H4 (cell line): Measurements from ENCODE around the gene LYPD1. TPM values are rescaled to one million over a fixed set of nuclear protein-coding genes. Genes with fewer than 3 reads are reported as not detected.

Experiments
- DNase-seq: peaks from one replicate; pipeline ENCODE4 v3.0.0-alpha.2; 2015; ENCODE audit warnings: low spot score
- total RNA-seq: library from RNA; depleted of rRNA; stranded (reverse); fragments of >200 nt; shearing (Covaris generic); gene quantifications from 2 replicates; pipeline ENCODE4 v1.2.3, GENCODE V29; 2014

Gene LYPD1
- total RNA-seq, 1 experiment from 2014 or later = 22.0 TPM

GRCh38 chr2:132668189-132668823 lies 1.7 kb downstream of the LYPD1 start:
- DNase-seq = no peak

DNA sequence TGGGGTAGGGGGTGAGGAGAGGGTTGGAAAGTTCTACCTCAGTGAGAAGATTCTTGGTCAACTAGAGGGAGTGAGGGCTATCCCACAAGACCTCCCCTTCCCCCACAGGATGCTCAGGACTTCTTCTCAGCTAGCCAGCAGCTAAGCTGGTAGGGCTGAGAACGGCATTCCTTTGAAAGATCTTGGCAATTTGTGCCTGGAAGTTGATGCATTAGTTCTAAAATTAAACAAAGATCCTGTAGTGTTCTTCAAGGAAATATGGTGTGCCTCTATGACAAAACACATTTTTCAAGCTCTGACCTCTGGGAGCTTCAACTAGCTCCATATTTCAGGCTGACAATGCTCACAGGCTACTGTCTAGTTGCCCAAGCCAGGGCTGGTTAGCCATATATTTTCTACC lies 2.3 kb downstream of the LYPD1 start:
- no peak for DNase-seq

DNA sequence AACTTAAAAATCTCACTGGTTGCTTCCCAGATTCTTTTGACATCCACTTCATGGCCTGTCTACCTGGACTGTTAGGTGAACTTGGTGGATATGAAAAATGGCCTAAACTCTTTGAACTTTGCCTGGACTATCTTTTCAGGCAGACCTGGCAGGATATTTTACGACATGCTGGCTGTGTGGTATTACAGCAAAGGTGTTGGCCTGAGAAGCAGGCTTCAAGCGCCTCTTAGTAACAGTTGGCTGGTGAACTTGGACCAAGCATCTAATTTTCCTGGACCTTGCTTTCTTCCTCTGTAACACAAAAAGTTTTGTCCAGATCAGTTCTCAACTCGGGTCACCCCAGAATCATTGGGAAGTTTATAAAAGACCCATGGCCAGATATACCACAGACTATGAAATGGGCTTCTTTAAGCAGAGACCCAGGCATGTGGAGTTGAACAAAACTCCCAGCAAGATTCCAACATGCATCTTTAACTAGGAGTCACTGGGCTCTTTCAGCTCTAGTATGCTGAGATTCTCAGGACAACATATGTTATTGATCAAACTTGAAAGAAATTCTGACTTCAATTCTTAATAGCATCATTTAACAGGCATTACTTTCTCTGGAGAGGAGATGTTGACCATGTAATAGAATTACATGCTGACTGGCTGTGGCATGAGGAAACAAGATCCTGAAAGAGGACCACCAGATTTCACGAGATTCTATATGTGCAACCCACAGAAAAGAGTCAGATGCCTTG lies 4.4 kb downstream of the LYPD1 start:
- DNase-seq = no peak

- peak; percentile 23 for DNase-seq
Observed at GRCh38 chr2:132664096-132664495, 5.9 kb downstream of the LYPD1 start.

DNA sequence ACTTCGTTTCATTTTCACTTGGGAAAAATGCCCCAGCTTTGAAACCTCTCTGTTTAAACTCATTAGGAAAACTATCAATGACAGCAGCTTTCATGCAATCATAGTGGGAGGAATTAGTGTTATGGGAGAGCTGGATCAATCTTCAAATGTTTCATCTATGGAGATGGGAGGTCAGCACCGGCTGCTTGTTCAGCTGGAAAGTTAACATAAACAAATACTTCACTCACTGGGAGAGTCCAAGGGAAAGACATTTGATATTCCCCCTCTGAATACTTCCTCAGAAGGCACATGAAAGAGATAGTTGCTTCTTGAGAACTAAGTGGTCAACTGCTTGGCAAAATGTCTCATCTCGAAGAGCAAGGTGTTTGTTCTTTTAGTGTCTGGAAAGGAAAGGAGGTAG lies 7.3 kb downstream of the LYPD1 start:
- DNase-seq = no peak

GRCh38 chr2:132659331-132659730 lies 10.7 kb downstream of the LYPD1 start:
- DNase-seq = no peak

- no peak for DNase-seq
Observed at GRCh38 chr2:132656266-132656975, 13.6 kb downstream of the LYPD1 start.

- DNase-seq = no peak
Observed at GRCh38 chr2:132654968-132655367, 15.0 kb downstream of the LYPD1 start.

DNA sequence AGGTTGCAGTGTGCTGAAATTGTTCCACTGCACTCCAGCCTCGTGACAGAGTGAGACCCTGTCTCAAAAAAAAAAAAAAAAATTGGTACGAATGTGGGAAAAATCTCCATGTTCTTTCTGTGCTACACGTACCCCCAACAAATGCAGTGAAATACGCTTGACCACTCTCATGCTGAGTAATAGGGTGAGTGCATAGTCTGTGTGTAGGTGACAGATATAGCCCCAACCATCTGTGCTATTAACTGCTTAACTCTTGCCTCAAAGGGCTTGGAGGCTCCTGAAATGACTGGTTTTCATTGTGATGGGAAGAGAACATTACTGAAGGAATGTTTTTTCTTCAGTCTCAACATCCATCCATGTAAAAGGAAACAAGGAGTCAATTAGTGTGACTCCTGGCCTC lies 15.7 kb downstream of the LYPD1 start:
- no peak for DNase-seq

DNA sequence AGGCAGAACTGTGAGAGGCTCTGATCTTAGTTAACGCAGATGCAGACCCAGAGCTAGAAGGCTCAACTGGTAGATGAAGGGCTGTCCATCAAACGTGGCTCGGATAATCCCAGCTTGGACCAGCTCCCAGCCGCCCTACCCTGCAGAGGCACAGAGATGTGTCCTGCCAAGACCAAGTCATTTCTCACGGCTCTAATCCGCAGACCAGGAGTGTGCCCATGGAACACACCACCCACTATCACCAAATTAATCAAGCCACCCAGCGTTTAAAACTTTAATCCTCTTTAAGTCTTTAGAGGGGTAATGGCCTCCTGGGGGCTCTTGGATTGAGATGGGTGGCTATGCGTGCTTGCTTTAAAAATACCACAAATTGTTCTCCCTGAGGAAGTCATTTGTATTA lies 17.5 kb downstream of the LYPD1 start:
- DNase-seq = peak; percentile 55

GRCh38 chr2:132651115-132652045 lies 18.6 kb downstream of the LYPD1 start:
- DNase-seq = no peak

- no peak for DNase-seq
Observed at GRCh38 chr2:132646540-132647108, 23.4 kb downstream of the LYPD1 start.

DNA sequence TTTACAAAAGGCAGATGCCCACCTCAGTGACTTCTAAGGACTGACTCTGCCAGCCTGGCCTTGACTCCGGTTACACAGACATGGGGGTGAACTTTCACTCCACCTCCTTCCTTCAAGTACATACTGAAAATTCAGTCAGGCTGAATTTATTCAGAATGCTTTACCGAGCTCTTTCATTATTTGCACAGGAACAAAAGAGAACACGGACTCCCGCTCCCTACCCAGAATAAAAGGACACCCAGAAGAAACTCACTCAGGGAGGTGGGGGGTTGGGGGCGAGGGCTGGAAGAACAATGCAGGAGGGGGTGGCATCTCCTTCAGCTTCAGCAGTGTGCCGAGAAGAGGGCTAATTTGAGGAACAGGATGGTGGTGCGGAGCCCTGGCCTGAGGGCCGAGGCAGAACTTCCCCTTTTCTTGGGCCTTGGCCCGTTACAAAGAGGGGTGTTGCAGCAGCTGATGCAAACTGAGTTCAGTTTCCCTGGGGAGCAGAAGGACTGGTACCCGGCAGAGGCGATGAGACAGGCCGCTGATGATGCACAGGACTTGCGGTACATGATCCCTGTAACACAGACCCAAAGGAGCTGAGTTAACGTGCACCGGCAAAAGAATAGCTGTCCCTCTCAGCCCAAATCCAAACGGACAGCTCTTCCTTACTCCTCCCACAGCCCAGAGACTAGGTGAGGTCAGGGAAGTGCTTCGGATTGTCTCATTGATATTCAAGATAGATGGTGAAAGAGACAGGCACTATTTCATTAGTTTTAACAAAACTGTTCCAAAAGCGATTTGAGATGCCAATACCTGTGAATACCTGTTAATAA lies 24.1 kb downstream of the LYPD1 start:
- no peak for DNase-seq

DNA sequence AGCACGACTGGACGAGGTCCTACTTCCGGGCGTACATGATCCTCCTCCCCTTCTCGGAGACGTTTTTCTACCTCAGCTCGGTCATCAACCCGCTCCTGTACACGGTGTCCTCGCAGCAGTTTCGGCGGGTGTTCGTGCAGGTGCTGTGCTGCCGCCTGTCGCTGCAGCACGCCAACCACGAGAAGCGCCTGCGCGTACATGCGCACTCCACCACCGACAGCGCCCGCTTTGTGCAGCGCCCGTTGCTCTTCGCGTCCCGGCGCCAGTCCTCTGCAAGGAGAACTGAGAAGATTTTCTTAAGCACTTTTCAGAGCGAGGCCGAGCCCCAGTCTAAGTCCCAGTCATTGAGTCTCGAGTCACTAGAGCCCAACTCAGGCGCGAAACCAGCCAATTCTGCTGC lies 24.8 kb downstream of the LYPD1 start:
- DNase-seq = no peak

GRCh38 chr2:132642415-132642814 lies 27.6 kb downstream of the LYPD1 start:
- DNase-seq = no peak

- DNase-seq = no peak
Observed at GRCh38 chr2:132641819-132642218, 28.2 kb downstream of the LYPD1 start.

GRCh38 chr2:132640116-132640515 lies 29.9 kb downstream of the LYPD1 start:
- no peak for DNase-seq

DNA sequence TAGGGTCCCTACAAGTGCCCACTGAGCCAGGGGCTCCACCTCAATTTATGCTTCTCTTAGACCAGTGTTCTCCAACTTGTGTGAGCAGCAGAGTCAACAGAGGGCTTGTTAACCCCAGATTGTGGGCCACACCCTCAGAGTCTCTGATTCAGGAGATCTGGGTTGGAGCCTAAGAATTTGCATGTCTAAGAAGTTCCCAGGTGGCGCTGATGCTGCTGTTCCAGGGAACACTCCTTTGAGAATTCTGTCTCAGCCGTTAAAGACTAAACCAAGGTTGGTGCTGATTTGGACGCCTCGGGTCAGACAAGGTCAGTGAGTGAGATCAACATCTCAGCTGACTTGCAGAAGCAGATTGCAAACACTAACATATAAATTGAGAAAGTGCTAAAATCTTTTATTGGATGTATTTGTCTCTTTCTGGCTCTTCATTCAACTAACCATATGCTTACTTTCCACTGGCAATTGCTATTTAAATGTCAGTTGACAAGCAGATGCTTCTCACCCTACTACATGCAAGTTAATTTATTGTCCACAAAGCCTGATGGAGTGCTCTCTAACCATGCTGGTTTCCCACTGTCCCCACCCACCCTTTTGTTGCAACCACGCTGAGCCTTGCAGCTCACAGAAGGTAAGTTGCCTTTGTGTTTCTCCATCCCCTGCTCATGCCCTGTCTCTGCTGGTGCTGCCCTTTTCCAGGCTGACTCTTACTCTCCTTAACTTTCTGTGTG lies 31.5 kb downstream of the LYPD1 start:
- DNase-seq = no peak

DNA sequence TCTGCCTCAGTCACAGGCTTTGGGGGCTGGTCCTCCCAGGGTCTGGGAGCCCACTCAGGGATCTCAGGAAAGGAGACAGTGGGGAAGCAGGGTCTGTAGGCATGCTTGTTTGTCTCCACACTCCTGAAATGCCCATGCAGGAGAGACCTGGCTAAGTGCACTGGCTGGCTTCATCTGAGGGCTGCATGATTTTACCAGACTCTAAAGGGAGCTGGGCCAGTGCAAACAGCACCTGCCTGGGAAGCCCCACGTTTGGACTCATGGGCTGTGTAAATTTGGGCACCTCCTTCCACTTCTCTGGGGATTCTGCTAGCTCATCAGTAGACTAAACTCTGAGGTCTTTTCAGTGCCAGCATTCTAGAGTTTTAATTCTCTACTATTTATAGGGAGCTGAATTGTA lies 33.7 kb downstream of the LYPD1 start:
- DNase-seq = no peak

DNA sequence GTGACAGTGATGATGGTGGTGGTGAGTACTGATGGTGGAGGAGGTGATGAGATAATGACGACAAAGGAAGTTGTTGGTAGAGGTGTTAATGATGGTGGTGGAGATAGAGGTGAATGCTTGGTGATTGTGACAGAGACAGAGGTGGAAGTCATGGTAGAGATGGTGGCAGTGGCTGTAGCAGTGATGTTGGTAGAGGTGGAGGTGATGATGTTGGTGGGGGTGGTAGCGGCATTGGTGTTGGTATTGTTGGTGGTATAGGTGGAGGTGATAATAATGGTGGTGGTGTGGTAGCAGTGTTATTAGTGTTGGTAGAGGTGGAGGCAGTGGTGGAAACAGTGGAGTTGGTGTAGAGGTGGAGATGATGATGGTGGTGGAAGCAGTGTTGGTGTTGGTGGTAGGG lies 36.4 kb downstream of the LYPD1 start:
- DNase-seq = no peak
